Dermis blood vessel endothelial cell (primary cell): ENCODE data around the gene ATG4D. TPM values are rescaled to one million over a fixed set of nuclear protein-coding genes. Genes with fewer than 3 reads are reported as not detected.

Experiments used
- DNase-seq: peaks from one replicate; pipeline ENCODE4 v3.0.0; 2010
- total RNA-seq: library from RNA; depleted of rRNA; stranded (reverse); fragments of >200 nt; gene quantifications from 2 replicates; pipeline ENCODE4 v1.2.3, GENCODE V29; 2014

Gene ATG4D
- total RNA-seq, 1 donor from 2014 or later, result 9.5 TPM

GRCh38 chr19:10582091-10582490 lies 38.4 kb downstream of the ATG4D start:
- no peak for DNase-seq

- DNase-seq, result peak; percentile 38
Measured at GRCh38 chr19:10583036-10583776, 39.5 kb downstream of the ATG4D start.

- no peak for DNase-seq
Measured at GRCh38 chr19:10586396-10586795, 42.7 kb downstream of the ATG4D start.

- DNase-seq, result no peak
Measured at GRCh38 chr19:10587022-10587838, 43.5 kb downstream of the ATG4D start, which contains the start of gene AP1M2. AP1M2 (minus strand) TSS chr19:10587312; CDS start chr19:10587231, 81 bp downstream.

- no peak for DNase-seq
Measured at GRCh38 chr19:10587839-10588150, 44.1 kb downstream of the ATG4D start.

- DNase-seq, result no peak
Measured at GRCh38 chr19:10593148-10593547, 49.4 kb downstream of the ATG4D start.

GRCh38 chr19:10593820-10594637 lies 50.3 kb downstream of the ATG4D start:
- no peak for DNase-seq

- DNase-seq, result no peak
Measured at GRCh38 chr19:10600149-10600548, 56.4 kb downstream of the ATG4D start.

GRCh38 chr19:10601999-10602329 lies 58.3 kb downstream of the ATG4D start:
- DNase-seq, result no peak

- peak; percentile 85 for DNase-seq
Measured at GRCh38 chr19:10602330-10603083, 58.8 kb downstream of the ATG4D start.

Other genes with a start within 250 kb of the ATG4D start
- gene ZGLP1, start 234.1 kb upstream of the ATG4D start, total RNA-seq, result 0.47 and 1.4 TPM in 2 replicates
- gene FDX2, start 227.9 kb upstream of the ATG4D start, total RNA-seq, result 18.7 and 25.4 TPM in 2 replicates
- gene RAVER1, start 210.4 kb upstream of the ATG4D start, total RNA-seq, result 13.3 and 30.9 TPM in 2 replicates
- gene ICAM3, start 204.3 kb upstream of the ATG4D start, total RNA-seq, result 7.2 and 9.4 TPM in 2 replicates
- 95.6 and 110 TPM in 2 replicates for gene TYK2, start 163.3 kb upstream of the ATG4D start, total RNA-seq
- 367 and 370 TPM in 2 replicates for gene CDC37, start 140.4 kb upstream of the ATG4D start, total RNA-seq
- 2.2 and 5.3 TPM in 2 replicates for gene PDE4A, start 123.4 kb upstream of the ATG4D start, total RNA-seq
- 125 and 147 TPM in 2 replicates for gene KEAP1, start 40.5 kb upstream of the ATG4D start, total RNA-seq
- gene S1PR5, start 26.5 kb upstream of the ATG4D start, total RNA-seq, result under 0.01 TPM in 1 of 2 replicates, not detected in the other
- gene KRI1, start 22.1 kb downstream of the ATG4D start, total RNA-seq, result 8.6 and 11.2 TPM in 2 replicates
- 4.6 and 7.6 TPM in 2 replicates for gene CDKN2D, start 25.1 kb downstream of the ATG4D start, total RNA-seq
- gene AP1M2, start 43.4 kb downstream of the ATG4D start, total RNA-seq, result 0.17 TPM in 1 of 2 replicates, not detected in the other
- 67.7 and 132 TPM in 2 replicates for gene SLC44A2, start 81.6 kb downstream of the ATG4D start, total RNA-seq
- 85.8 and 190 TPM in 2 replicates for gene ILF3, start 110.4 kb downstream of the ATG4D start, total RNA-seq
- 23.1 and 26.4 TPM in 2 replicates for gene QTRT1, start 157.5 kb downstream of the ATG4D start, total RNA-seq
- 118 and 185 TPM in 2 replicates for gene DNM2, start 174.2 kb downstream of the ATG4D start, total RNA-seq